Measurements from ENCODE around the gene RASA3. TPM values are rescaled to one million over a fixed set of nuclear protein-coding genes. Genes with fewer than 3 reads are reported as not detected.

Gene RASA3
- total RNA-seq, 1 experiment from 2014 or later: 16.5 TPM

- no peak for DNase-seq
Measured at GRCh38 chr13:114067381-114067885, 65.0 kb downstream of the RASA3 start.

DNA sequence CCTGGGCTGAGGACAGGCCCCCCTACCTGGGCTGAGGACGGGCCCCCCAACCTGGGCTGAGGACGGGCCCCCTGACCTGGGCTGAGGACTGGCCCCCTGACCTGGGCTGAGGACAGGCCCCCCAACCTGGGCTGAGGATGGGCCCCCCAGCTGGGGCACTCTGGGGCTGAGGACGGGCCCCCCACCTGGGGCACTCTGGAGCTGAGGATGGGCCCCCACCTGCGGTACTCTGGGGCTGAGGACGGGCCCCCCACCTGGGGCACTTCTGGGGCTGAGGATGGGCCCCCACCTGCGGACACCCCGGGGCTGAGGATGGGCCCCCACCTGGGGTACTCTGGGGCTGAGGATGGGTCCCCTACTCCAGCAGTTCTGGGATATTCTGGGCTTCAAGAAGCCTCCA is 65.5 kb downstream of the RASA3 start:
- no peak for DNase-seq
- no peaks in the 10 kb centered on the region for H3K36me3 ChIP-seq (replicated peaks; ENCODE audit: control insufficient read depth, insufficient read depth, low read length)
- no peaks in the 10 kb centered on the region for H3K27me3 ChIP-seq (ENCODE audit: control insufficient read depth, insufficient read depth, low read length)
- H3K4me3 ChIP-seq (ENCODE audit: insufficient read depth, low read depth, low read length): no peak overlapping the region

More at GRCh38 chr13:114067381-114067885, 65.0 kb downstream of the RASA3 start:
- H3K36me3 ChIP-seq (replicated peaks; ENCODE audit: control insufficient read depth, insufficient read depth, low read length): no peaks in the 10 kb centered on the region
- no peak overlapping the region for H3K4me3 ChIP-seq (ENCODE audit: insufficient read depth, low read depth, low read length)
- H3K27me3 ChIP-seq (ENCODE audit: control insufficient read depth, insufficient read depth, low read length): no peaks in the 10 kb centered on the region

DNA sequence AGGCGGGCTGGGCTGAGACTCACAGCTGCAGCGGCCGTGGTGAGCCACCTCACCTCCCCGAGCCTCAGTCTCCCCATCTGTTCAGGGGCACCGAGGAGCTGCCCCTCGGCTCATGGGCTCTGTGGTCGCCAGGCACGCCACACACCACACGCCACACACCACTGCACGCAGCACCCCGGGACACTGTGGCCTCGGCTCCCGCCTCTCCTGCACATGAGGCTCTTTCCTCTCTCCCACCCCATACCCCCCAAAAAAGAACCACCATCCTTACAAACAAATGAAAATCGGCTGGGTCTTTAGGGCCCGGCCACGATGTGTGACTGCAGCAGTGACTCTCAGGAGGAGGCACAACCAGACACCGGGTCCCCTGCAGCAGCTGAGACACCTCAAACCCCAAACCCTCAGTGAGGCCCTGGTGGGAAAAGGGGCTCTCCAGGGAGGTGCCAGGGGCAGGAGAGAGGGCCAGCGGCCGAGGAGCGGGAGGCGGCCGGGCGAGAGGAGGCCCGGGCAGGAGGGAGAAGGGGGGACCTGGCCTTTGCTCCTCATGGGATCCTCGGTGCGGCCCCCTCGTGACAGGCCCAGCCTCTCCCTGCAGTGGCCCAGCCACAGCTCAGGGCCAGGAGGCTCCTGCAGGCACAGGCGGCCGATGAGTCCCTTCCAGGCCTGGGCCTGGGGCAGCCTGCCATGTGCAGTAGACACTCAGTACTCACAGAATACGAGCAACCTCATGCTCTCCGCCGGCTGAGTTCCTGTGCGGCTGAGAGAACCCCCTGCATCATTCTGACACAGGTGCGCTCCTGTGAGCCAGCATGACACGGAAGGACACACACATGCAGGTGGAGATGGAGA is 66.3 kb downstream of the RASA3 start:
- Histone ChIP-seq H3K36me3 (replicated peaks; ENCODE audit: control insufficient read depth, insufficient read depth, low read length) (no peaks in the 10 kb centered on the region), H3K4me3 (ENCODE audit: insufficient read depth, low read depth, low read length) (no peak overlapping the region), H3K27me3 (ENCODE audit: control insufficient read depth, insufficient read depth, low read length) (no peaks in the 10 kb centered on the region)
- DNase-seq: no peak

DNA sequence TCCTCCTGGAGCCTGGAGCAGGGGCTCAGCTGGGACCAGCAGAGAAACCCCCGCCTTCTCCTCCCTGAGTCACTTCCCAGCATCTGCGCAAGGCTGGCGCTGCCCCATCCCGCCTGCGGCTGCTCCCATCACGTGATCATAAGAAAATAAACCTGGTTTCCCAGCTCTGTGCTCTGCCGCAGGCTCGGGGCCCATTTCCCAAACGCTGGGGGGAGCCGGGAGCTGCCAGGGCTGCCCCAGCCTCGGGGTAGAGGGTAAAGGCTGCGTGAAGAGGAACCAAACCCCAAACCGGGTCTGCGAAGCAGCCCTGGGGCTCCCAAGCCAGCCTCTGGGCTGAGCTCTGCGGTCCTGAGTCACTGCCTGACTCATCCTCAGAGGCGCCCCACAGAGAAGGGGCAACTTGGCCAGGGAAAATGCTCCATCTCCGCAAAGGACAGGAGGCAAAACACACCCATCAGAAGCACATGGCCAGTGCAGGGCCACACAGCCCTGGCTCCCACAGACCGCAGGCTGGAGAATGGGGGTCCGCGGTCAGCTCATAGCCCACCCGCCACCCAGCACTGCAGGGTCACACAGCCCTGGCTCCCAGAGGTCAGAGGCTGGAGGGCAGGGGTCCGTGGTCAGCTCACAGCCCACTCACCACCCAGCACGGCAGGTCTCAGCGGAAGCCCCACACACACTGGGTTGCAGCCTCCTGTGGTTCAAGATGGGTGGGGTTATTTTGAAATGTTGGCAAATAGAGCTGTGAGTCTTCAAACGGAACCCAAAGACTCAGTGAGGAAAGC is 67.1 kb downstream of the RASA3 start:
- Histone ChIP-seq H3K27me3 (ENCODE audit: control insufficient read depth, insufficient read depth, low read length) (no peaks in the 10 kb centered on the region), H3K36me3 (replicated peaks; ENCODE audit: control insufficient read depth, insufficient read depth, low read length) (no peaks in the 10 kb centered on the region), H3K4me3 (ENCODE audit: insufficient read depth, low read depth, low read length) (peak overlapping the region; percentile 16; the same call in 1 of the 2 replicates)
- peak; percentile 92 for DNase-seq

DNA sequence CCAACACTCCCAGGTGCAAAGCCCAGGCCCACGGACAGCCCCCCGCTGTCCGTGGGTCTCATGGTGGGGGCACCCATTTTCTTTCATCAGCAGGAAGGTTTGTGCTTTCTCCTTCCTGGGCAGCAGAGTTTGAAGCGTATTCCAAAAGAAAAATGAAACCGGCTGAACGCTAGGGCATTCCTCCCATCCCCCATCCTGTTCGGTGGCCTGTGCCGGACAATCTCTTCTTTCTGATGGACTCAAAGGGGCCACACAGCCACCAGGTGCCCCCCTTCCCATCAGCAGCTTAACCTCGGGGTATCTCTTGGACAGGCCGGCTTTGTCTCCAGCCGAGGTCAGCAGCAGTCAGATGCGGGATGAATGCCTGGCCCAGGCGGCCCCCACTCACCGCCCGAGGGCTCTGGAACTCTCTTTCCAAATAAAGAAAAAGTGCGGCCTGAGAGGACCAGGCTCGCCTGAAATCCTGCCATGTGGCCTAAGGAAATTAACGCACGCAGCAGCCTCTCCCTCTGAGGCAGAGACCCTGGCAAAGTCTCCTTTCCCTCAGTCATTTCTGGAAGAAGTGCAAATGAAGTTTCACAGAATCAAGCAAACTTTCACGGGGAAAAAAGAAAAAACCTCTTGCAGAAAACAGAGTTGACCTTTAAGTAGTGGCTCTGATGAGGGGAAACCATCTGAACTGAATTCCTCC is 67.8 kb downstream of the RASA3 start:
- H3K4me3 ChIP-seq (ENCODE audit: insufficient read depth, low read depth, low read length): no peak overlapping the region; the same call in 1 of the 2 replicates
- DNase-seq: no peak
- no peaks in the 10 kb centered on the region for H3K27me3 ChIP-seq (ENCODE audit: control insufficient read depth, insufficient read depth, low read length)
- H3K36me3 ChIP-seq (replicated peaks; ENCODE audit: control insufficient read depth, insufficient read depth, low read length): no peaks in the 10 kb centered on the region

GRCh38 chr13:114063545-114064449 is 68.6 kb downstream of the RASA3 start:
- Histone ChIP-seq H3K27me3 (ENCODE audit: control insufficient read depth, insufficient read depth, low read length) (no peaks in the 10 kb centered on the region), H3K36me3 (replicated peaks; ENCODE audit: control insufficient read depth, insufficient read depth, low read length) (no peaks in the 10 kb centered on the region), H3K4me3 (ENCODE audit: insufficient read depth, low read depth, low read length) (no peak overlapping the region)
- DNase-seq: no peak

DNA sequence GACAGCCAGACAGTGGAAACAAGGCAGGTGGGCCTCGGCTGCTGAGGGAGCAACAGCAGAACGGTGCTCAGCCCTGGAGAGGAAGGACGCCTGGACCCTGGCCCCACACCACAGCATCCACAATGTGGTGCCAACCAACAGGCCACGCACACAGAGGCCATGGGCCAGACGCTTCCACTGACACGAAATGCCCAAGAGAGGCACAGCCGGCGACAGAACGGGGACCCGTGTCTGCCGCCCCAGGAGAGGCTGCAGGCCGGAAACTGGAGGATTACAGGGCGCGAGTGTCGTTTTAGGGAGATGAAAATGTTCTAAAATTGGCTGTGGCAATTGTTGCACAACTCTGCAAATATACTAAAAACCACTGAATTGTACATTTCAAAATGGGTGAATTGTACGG is 69.7 kb downstream of the RASA3 start:
- Histone ChIP-seq H3K36me3 (replicated peaks; ENCODE audit: control insufficient read depth, insufficient read depth, low read length) (no peaks in the 10 kb centered on the region), H3K4me3 (ENCODE audit: insufficient read depth, low read depth, low read length) (no peak overlapping the region)
- no peak for DNase-seq

DNA sequence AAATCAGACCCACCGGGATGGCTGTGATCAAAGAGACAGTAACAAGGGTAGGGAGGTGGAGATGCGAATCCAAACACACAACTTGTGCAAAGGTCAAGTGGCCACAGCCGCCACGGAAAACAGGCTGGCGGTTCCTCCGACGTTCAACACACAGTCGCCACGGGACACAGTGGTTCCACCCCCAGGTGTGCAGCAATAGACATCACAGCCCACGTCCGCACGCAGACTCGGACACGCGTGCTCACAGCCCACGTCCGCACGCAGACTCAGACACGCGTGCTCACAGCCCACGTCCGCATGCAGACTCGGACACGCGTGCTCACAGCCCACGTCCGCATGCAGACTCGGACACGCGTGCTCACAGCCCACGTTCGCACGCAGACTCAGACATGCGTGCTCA is 70.1 kb downstream of the RASA3 start:
- H3K27me3 ChIP-seq (ENCODE audit: control insufficient read depth, insufficient read depth, low read length): no peaks in the 10 kb centered on the region
- H3K4me3 ChIP-seq (ENCODE audit: insufficient read depth, low read depth, low read length): no peak overlapping the region
- H3K36me3 ChIP-seq (replicated peaks; ENCODE audit: control insufficient read depth, insufficient read depth, low read length): no peaks in the 10 kb centered on the region
- DNase-seq: no peak

More for the DNA sequence above, 69.7 kb downstream of the RASA3 start:
- no peaks in the 10 kb centered on the region for H3K27me3 ChIP-seq (ENCODE audit: control insufficient read depth, insufficient read depth, low read length)

DNA sequence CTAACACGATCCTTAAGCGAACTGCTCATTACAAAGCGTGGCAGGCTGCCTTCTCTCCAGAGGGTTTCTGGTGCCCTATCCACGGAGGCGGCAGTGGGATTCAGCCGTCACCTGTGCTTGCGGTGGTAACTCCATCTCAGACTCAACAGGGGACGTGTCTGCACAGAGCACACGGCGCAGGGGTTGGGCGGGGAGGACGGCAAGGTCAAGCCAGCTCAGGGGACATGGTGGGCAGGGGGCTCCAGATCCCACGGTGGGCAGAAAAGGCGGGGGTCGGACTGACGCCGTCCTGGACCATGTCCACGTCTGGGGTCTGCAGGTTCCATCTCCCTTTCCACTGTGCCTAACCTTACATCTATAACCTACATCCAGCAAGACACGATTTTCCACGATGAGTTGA is 70.7 kb downstream of the RASA3 start:
- H3K36me3 ChIP-seq (replicated peaks; ENCODE audit: control insufficient read depth, insufficient read depth, low read length): no peaks in the 10 kb centered on the region
- H3K27me3 ChIP-seq (ENCODE audit: control insufficient read depth, insufficient read depth, low read length): no peaks in the 10 kb centered on the region
- H3K4me3 ChIP-seq (ENCODE audit: insufficient read depth, low read depth, low read length): no peak overlapping the region
- no peak for DNase-seq

DNA sequence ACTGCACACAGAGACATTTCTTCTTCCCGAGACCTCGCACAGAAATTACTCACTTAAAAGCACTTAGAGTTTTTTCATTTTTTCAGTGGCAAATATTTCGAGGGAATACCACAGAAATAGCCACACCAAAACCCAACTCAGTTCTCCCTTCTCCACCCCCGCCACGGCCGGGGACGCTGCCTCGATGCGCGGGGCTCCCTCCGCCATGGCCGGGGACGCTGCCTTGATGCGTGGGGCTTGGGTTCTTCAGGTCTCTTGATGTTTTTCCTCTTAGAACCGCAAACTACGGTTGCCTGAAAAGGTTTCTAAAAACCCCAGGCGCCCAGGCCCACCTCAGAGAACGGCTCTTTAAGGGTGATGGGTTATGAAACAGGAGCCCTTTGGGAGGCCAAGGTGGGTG is 71.4 kb downstream of the RASA3 start:
- H3K4me3 ChIP-seq (ENCODE audit: insufficient read depth, low read depth, low read length): no peak overlapping the region
- no peaks in the 10 kb centered on the region for H3K27me3 ChIP-seq (ENCODE audit: control insufficient read depth, insufficient read depth, low read length)
- DNase-seq: no peak
- H3K36me3 ChIP-seq (replicated peaks; ENCODE audit: control insufficient read depth, insufficient read depth, low read length): no peaks in the 10 kb centered on the region

- H3K36me3 ChIP-seq (replicated peaks; ENCODE audit: control insufficient read depth, insufficient read depth, low read length): no peaks in the 10 kb centered on the region
- no peak for DNase-seq
- no peaks in the 10 kb centered on the region for H3K27me3 ChIP-seq (ENCODE audit: control insufficient read depth, insufficient read depth, low read length)
- H3K4me3 ChIP-seq (ENCODE audit: insufficient read depth, low read depth, low read length): no peak overlapping the region
Measured at GRCh38 chr13:114059946-114060860, 72.2 kb downstream of the RASA3 start.

DNA sequence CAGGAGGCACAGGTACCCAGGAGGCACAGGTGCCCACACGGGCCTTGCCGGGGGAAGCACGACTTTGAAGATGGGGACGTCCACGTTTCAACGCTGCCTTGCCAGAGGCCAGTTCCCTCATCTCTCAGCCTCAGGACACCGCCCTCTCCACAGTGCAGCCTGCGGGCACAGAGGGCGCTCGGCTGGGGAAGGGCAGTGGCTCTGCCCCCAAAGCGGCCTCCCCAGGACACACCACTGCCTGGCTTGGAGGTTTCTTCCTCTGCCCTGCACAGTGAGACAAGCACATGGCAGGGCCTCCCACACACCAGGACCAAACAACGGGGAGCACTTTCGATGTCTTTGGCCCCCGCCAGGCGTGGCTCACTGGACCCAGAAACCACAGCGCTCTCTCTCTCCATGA is 73.0 kb downstream of the RASA3 start:
- Histone ChIP-seq H3K27me3 (ENCODE audit: control insufficient read depth, insufficient read depth, low read length) (no peaks in the 10 kb centered on the region), H3K4me3 (ENCODE audit: insufficient read depth, low read depth, low read length) (no peak overlapping the region), H3K36me3 (replicated peaks; ENCODE audit: control insufficient read depth, insufficient read depth, low read length) (no peaks in the 10 kb centered on the region)
- DNase-seq: no peak
